Gastroesophageal sphincter (tissue), 4 donors: Measurements from ENCODE around the gene PLOD3. TPM values are rescaled to one million over a fixed set of nuclear protein-coding genes. Genes with fewer than 3 reads are reported as not detected.

Source experiments
- ATAC-seq: fragments of 150-250 bp; one replicate; pipeline ENCODE4 v1.9.1; 2016; ENCODE audit warnings: mild to moderate bottlenecking, moderate library complexity
- H3K27ac ChIP-seq, 4 donors: fragments of 200-600 bp; sonication (generic) in 3 of 4; 1 replicate in 3 of 4; 2 replicates in 1 of 4; pipeline ENCODE4 v1.5.1; 2016 to 2019
- H3K27me3 ChIP-seq: fragments of 200-600 bp; sonication (generic); one replicate; pipeline ENCODE4 v1.5.1; 2019
- H3K36me3 ChIP-seq, 2 donors: fragments of 200-600 bp; sonication (generic); one replicate each; pipeline ENCODE4 v1.5.1; 2019; ENCODE audit warnings: control low read depth in 1 of 2
- H3K4me1 ChIP-seq, 3 donors: fragments of 200-600 bp; sonication (generic); 1 replicate in 2 of 3; 2 replicates in 1 of 3; pipeline ENCODE4 v1.5.1; 2016 to 2019; ENCODE audit warnings: control low read depth in 2 of 3
- H3K4me3 ChIP-seq, 2 donors: fragments of 200-600 bp; sonication (generic); one replicate each; pipeline ENCODE4 v1.5.1; 2019; ENCODE audit warnings: mild to moderate bottlenecking in 1 of 2, moderate library complexity in 1 of 2
- H3K9me3 ChIP-seq, 3 donors: fragments of 200-600 bp; sonication (generic); one replicate each; pipeline ENCODE4 v1.5.1; 2017 to 2019; ENCODE audit warnings: control low read depth in 2 of 3
- CTCF ChIP-seq, 4 experiments: fragments of 200-600 bp in 2 of 4; fragments of 450-650 bp in 2 of 4; sonication (generic) in 1 of 4; IDR thresholded peaks; one replicate each; pipeline ENCODE4 v1.5.1; 2017 to 2019; ENCODE audit warnings: antibody characterized with exemption in 4 of 4, mild to moderate bottlenecking in 2 of 4, moderate library complexity in 2 of 4
- EP300 ChIP-seq: sonication (generic); formaldehyde crosslinking; IDR thresholded peaks from one replicate; pipeline ENCODE4 v1.6.1; 2017; ENCODE audit warnings: antibody characterized with exemption, mild to moderate bottlenecking
- POLR2A ChIP-seq, 2 donors: fragments of 450-650 bp; IDR thresholded peaks; one replicate each; pipeline ENCODE4 v1.6.1; 2017; ENCODE audit warnings: antibody characterized with exemption in 2 of 2, mild to moderate bottlenecking in 2 of 2, moderate library complexity in 1 of 2
- POLR2AphosphoS5 ChIP-seq: sonication (generic); formaldehyde crosslinking; IDR thresholded peaks from one replicate; pipeline ENCODE4 v1.6.1; 2017; ENCODE audit warnings: antibody characterized with exemption
- WGBS, 2 donors: methylation state at CpG; one replicate each; pipeline ENCODE4 v1.1.5; 2018; ENCODE audit warnings: low coverage in 1 of 2; 5-methylcytosine and 5-hydroxymethylcytosine counted together
- total RNA-seq, 4 donors: library from RNA; depleted of rRNA; stranded (reverse); fragments of >200 nt; gene quantifications; one replicate each; pipeline ENCODE4 v1.1.0, GENCODE V29; 2016

PLOD3 gene
- total RNA-seq, 4 donors from 2014 or later = 35.0 to 51.3 (median 43.6) TPM

GRCh38 chr7:101166909-101167644 is 50.3 kb downstream of the PLOD3 start:
- no peak for TF ChIP-seq POLR2AphosphoS5
- no peak for TF ChIP-seq CTCF (IDR thresholded peaks at IDR 0.05)
- TF ChIP-seq POLR2A (IDR thresholded peaks at IDR 0.05) = no peak
- TF ChIP-seq EP300 = no peak
- no peaks in the 10 kb centered on the region for H3K36me3 ChIP-seq
- H3K4me1 ChIP-seq = peaks cover 0 to 62% (median 34%) of the 10 kb centered on the region in 3 donors
- H3K27me3 ChIP-seq = peaks cover 100% of the 10 kb centered on the region
- no peak overlapping the region for H3K4me3 ChIP-seq
- 0 to 2% methylated on average over 7 of the region's 19 CpGs for WGBS, 2 donors
- ATAC-seq = no peak
- H3K27ac ChIP-seq = no peak overlapping the region
- no peaks in the 10 kb centered on the region for H3K9me3 ChIP-seq

GRCh38 chr7:101166648-101166908 is 50.8 kb downstream of the PLOD3 start:
- Histone ChIP-seq H3K4me3 (no peak overlapping the region), H3K27me3 (peaks cover 100% of the 10 kb centered on the region), H3K9me3 (no peaks in the 10 kb centered on the region), H3K4me1 (peaks cover 0 to 57% (median 30%) of the 10 kb centered on the region in 3 donors), H3K36me3 (peaks cover 0 to 1% of the 10 kb centered on the region in 2 donors), H3K27ac (no peak overlapping the region)
- ATAC-seq = no peak
- WGBS, 2 donors = 0% methylated on average over 2 of the region's 11 CpGs; no CpG with 5 or more reads in 1 of the 2 donors
- TF ChIP-seq CTCF (IDR thresholded peaks at IDR 0.05) (no peak), POLR2AphosphoS5 (no peak), EP300 (no peak), POLR2A (IDR thresholded peaks at IDR 0.05) (no peak)

- Histone ChIP-seq H3K27me3 (peaks cover 100% of the 10 kb centered on the region), H3K9me3 (no peaks in the 10 kb centered on the region), H3K4me1 (peaks cover 0 to 52% (median 30%) of the 10 kb centered on the region in 3 donors), H3K27ac (no peak overlapping the region), H3K36me3 (peaks cover 0 to 6% of the 10 kb centered on the region in 2 donors), H3K4me3 (peak overlapping the region in 1 of 2 donors; percentile 6)
- TF ChIP-seq POLR2AphosphoS5 = no peak
- TF ChIP-seq CTCF (IDR thresholded peaks at IDR 0.05) = no peak
- no peak for TF ChIP-seq POLR2A (IDR thresholded peaks at IDR 0.05)
- TF ChIP-seq EP300 = no peak
- WGBS, 2 donors = 1% methylated on average over 19 to 24 of the region's 38 CpGs
- no peak for ATAC-seq
Measured at GRCh38 chr7:101165958-101166647, 51.3 kb downstream of the PLOD3 start.

- H3K4me1 ChIP-seq = peaks cover 0 to 52% (median 30%) of the 10 kb centered on the region in 3 donors
- no peaks in the 10 kb centered on the region for H3K9me3 ChIP-seq
- H3K27me3 ChIP-seq = peaks cover 100% of the 10 kb centered on the region
- H3K27ac ChIP-seq = no peak within 1 kb of the TSS
- ATAC-seq = peak; percentile 78
- peaks cover 0 to 14% of the 10 kb centered on the region in 2 donors for H3K36me3 ChIP-seq
- 3 to 8% methylated on average over 5 to 18 of the region's 74 CpGs for WGBS, 2 donors
- H3K4me3 ChIP-seq = peak within 1 kb of the TSS in 1 of 2 donors; percentile 46
- TF ChIP-seq POLR2A (IDR thresholded peaks at IDR 0.05) (no peak), EP300 (no peak), POLR2AphosphoS5 (peak; percentile 44)
Measured at GRCh38 chr7:101165075-101165957, 52.1 kb downstream of the PLOD3 start, which contains the start of gene VGF. VGF (minus strand) TSS chr7:101165569; CDS start chr7:101164843, 726 bp downstream.
